ENCODE data around the gene SYNE1. TPM values are rescaled to one million over a fixed set of nuclear protein-coding genes. Genes with fewer than 3 reads are reported as not detected.

Gene SYNE1
- total and polyA plus RNA-seq, 2 of the 8 experiments (the other 6 are each of a cell fraction or from before 2014, with no cell fraction given), result 2.8 to 5.5 TPM

- no peak for TF ChIP-seq SIX5 (IDR thresholded peaks at IDR 0.05; ENCODE audit: low read depth, low read length)
Measured at GRCh38 chr6:152398316-152398715, 238.8 kb downstream of the SYNE1 start (continued).

All from H1 (cell line).